ENCODE results near the gene SQSTM1.

The SQSTM1 gene

GRCh38 chr5:179795049-179795862 is 25.4 kb upstream of the SQSTM1 start:
- DNase-seq, result no peak

DNA sequence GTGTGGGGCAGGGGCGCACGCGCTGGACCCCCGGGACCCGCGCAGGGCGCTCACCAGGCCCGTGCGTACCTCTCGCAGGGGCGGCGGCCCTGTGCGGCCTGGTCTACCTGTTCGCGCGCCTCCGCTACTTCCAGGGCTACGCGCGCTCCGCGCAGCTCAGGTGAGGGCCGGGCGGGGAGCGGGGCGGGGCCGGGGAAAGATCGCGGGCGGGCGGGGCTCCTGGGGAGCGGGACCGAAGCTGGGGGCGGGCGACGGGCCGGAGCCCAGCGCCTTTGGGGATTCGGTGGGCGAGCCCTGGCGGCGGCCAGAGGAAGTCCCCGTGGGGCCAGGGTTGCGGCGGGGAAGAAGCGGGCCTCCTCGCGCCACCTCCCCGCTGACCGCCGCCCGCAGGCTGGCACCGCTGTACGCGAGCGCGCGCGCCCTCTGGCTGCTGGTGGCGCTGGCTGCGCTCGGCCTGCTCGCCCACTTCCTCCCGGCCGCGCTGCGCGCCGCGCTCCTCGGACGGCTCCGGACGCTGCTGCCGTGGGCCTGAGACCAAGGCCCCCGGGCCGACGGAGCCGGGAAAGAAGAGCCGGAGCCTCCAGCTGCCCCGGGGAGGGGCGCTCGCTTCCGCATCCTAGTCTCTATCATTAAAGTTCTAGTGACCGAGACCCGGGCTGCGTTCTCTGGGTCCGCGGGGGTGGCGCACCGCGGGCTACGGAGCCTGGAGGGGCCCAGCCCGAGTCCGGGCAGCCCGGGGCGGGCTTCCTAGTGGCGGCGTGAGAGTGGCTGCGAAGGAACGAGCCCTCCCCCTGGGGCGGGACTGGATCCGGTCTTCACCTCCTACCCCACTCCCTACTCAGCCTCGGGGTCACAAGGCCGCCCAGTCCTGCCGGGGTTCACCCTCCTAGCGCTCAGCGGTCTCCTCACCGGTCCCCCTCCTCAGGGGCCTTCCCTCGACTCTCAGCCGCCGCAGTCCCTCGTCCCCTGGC is 24.6 kb upstream of the SQSTM1 start:
- DNase-seq, result no peak

DNA sequence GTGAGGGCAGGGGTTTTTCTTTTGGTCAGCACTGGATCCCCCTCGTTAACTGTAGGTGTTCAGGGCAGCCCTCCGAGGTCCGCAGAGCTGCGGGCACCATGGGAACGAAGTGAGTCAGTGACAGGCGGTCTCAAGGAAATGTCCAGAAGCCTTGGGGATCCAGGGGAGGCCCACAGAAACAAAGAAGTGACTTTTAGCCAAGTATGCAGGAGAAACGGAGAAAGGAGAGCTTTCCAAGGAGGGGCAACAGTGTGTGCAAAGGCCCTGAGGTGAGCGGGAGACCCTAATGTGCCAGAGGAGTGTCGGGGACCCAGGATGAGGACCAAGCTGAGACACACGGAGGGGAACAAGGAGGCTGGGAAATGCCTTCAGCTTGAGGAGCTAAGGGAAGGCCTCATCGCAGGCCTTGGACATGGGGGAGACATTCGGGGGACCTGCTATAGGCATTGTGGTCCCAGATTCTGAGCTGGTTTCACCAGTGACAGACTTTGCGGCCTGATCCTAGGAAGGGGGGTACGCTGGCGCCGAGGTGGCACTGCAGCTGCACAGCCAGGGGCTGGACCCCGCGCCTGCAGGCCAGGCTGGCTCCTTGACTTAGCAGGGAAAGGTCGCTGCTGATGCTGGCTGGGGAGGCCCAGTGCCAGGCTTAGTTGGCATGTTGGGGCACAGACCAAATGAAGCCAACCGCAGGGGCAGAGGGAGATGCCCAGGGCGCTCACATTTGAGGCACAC is 23.7 kb upstream of the SQSTM1 start:
- no peak for DNase-seq

- no peak for DNase-seq
Measured at GRCh38 chr5:179797741-179798140, 23.0 kb upstream of the SQSTM1 start.

- DNase-seq, result no peak
Measured at GRCh38 chr5:179798144-179798770, 22.4 kb upstream of the SQSTM1 start.

DNA sequence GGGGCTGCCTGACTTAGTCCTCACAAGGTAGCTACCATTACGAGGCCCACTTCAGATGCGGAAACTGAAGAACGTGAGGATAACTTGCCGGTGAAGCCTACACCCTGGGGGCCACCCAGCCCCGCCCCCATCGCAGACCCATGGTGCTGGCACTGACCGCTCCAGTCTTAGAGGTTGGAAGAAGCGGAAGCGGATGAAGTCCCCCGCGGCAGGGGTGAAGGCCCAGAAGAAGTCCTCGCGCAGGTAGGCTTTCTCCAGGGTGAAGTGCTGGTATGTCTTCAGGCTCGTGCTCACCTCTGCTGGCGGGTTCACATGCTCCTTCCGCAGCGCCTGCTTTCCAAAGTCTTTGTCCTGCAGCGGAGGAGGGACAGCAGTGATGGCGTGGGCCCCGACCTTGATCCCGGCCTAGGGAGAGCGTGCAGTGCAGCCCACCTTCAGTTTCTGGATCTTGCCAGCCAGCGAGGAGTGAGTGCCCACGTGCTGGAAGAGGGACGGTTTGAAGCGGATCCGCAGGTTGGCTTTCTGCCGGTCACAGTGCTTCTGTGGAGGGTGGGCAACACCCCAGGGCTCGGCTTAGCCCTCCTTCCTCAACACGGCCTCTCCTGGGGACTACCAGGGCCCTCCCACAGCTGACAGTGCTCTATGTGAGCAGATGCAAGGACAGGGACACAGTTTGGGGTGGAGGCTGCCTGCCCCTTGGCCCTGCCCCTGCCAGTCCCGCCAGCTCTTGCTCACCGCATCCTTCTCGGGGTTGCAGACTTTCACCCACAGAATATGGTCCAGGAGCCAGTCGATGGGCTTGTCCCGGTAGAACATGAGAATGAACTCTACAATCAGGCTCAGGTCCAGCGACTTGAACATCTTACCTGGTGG is 21.7 kb upstream of the SQSTM1 start:
- no peak for DNase-seq

GRCh38 chr5:179799644-179799973 is 21.1 kb upstream of the SQSTM1 start:
- no peak for DNase-seq

- DNase-seq, result no peak
Measured at GRCh38 chr5:179800071-179800695, 20.5 kb upstream of the SQSTM1 start.

GRCh38 chr5:179800696-179801201 is 20.0 kb upstream of the SQSTM1 start:
- no peak for DNase-seq

DNA sequence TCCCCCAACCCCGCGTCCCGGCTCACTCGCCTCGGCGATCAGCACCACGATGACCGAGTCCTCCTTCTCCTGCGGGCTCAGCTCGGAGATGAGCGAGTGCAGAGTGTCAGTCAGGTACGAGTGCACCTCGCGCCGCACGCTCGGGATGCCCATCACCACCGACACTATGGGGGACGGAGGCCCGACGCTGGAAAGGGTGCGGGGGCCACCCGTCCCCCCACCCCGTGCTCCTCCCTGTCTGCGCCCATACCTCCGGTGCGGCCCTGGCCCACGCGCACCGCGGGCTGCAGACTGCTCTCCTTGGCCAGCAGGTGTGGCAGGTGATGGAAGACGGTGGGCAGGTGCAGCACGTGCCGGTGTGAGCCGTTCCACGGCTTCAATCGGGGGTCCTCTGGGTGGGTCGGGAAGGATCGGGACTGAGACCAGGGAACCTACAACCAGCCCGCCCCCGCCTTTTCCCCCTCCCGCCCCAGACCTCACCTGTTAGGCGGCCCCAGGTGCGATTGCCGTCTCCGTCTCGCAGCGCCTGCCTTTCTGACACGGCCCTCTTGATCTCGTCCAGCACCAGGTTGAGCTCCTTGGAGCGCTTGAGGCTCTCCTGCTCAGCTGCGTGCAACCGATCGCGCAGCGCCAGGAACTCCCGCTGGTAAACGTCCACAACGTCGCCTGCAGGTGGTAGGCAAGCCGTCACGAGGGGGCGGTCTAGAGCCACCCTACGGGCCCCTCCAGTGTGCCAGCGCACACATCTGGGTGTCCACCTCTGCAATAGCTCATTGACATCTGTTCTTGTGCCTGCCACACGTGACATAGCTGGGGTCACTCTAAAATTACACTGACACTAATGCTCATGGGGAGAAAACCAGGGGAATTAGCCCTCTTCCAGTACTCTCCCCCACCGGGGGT is 19.1 kb upstream of the SQSTM1 start:
- DNase-seq, result no peak

- no peak for DNase-seq
Measured at GRCh38 chr5:179802207-179802883, 18.4 kb upstream of the SQSTM1 start.

DNA sequence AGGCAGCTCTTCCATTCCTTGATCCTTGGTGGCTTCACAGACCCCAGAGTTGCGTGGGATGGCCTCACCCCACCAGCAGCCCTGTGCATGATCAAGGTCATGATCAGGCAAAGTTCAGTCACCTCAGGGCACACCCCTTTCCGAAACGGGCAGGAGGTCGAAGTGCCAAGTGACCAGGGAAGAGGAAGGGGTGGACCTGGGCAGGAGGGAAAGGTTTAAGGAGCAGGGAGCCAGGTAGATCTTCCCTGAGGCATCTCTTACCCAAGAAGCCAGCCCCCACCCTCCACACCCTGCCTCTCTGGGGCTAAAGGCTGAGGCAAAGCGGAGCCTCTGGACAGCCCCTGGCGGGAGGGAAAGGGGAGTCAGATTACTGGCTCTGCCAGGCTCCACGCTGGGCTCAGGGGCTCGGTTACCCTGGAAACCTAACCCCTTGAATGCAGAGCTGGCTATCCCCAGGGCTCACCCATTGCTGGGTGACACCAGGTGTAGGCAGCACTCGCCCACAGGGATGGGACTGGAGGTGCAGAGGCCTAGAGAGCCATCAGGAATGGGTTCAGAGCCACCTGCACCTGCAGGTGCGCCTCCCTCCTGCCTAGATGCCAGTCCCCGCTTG is 17.6 kb upstream of the SQSTM1 start:
- no peak for DNase-seq

DNA sequence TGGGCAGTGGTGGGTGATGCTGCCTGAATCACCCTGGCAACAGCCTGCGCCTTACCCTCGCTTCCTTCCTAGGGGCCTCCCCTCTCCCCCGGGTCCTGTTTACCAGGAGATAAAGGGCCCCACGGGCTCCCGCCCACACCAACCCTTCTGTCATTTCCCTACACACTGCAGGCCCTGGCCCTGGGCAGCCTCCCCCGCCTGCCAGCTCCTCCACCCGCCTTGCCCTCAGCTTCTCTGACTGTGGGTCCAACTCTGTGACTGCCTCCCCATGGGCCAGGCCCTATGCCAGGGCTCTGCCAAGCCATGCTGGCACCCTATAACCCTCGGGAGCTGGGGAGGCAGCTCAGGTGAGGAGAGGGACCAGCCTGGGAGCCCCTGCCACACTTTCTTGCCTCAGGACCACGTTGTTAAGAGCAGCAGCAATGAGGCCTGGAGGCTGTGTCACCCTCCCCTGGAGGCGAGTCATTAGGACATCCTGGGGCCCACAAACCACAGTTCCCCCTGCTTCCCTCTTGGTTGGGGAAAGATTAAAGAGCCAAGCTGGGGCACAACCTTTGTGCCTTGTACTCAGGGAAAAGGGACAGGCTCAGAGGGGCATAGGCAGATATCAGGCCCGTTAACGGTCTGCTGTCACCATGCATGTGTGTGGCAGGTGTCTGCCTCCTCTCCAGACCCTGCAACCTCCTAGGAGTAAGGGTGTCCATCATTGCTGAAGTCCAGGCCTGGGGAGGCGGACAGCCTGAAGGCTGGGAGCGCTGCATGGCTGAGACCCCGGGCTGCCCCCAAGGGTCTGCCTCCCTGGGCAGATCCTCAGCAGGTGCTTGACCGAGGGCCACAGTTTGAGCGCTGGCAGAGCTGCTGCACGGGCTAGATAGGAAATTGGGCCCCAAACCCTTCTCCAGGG is 16.8 kb upstream of the SQSTM1 start:
- no peak for DNase-seq

- DNase-seq, result no peak
Measured at GRCh38 chr5:179804555-179804947, 16.2 kb upstream of the SQSTM1 start.

GRCh38 chr5:179805070-179805528 is 15.6 kb upstream of the SQSTM1 start:
- DNase-seq, result no peak

DNA sequence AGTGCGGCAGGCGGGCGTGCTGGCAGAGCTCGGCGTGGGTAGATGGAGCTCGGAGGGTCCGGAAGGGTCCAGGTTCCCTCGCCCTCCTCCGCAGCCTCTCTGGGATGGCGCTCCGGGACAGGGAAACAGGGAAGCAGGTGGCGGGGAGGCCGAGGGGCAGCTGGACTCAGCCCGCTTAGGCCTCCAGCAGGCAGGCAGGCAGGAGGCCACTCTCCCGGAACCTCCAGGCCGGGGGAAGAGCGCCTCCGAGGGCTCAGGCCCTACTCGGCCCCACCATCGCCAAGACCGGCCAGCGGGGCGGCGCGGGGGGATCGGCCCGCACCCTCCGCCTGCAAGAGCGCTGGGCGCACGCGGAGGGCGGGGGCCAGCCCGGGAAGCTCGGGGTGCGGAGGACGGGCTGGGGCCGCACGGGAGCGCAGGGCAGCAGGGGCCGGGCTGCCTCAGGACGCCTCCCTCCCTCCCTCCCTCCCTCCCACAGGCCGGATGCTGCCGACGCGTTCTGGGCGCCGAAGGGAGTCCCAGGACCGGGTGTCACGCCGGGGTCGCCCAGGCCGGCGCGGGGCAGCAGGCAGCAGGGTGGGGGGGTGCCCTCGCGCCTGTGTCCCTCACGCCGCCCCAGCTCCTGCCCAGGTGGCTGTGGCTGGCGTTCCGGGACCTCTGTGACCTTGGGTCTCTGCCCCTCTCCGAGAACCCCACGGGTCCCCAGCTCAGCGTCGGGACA is 15.0 kb upstream of the SQSTM1 start:
- no peak for DNase-seq

Measured in NCI-H524 treated with DMSO at 0.1 percent for 48 hours (cell line).